Cerebellar nuclear complex (tissue), 1 donor: ENCODE measurements around the gene GEMIN5.
"Not testable (repeated sequence)": the region's sequence is repeated elsewhere in the genome, so short reads cannot be mapped to it uniquely, and the experiment has no call there.

Experiments
- DNase-seq, 2 experiments: peaks; one replicate each; lab custom pipeline; 2025; lab: John Stamatoyannopoulos, UW

The GEMIN5 gene

GRCh38 chr5:154937718-154938466, at the start of gene GEMIN5:
GEMIN5 (minus strand) TSS chr5:154938211; CDS start chr5:154938133, 78 bp downstream.
- peak in 1 of 2 experiments; percentile 49 for DNase-seq

GRCh38 chr5:154986151-154986550, 48.1 kb upstream of the GEMIN5 start:
- no peak for DNase-seq

GRCh38 chr5:154984946-154985516, 47.0 kb upstream of the GEMIN5 start:
- no peak for DNase-seq

GRCh38 chr5:154978294-154978693, 40.3 kb upstream of the GEMIN5 start:
- not testable (repeated sequence) for DNase-seq

- DNase-seq = no peak
Observed at GRCh38 chr5:154977409-154977808, 39.4 kb upstream of the GEMIN5 start.

GRCh38 chr5:154976082-154976481, 38.1 kb upstream of the GEMIN5 start:
- not testable (repeated sequence) for DNase-seq

- no peak for DNase-seq
Observed at GRCh38 chr5:154972476-154973080, 34.6 kb upstream of the GEMIN5 start.

GRCh38 chr5:154971501-154971900, 33.5 kb upstream of the GEMIN5 start:
- DNase-seq = no peak

- DNase-seq = no peak
Observed at GRCh38 chr5:154970759-154971158, 32.7 kb upstream of the GEMIN5 start.

- no peak for DNase-seq
Observed at GRCh38 chr5:154968953-154969352, 30.9 kb upstream of the GEMIN5 start.

GRCh38 chr5:154967421-154968024, 29.5 kb upstream of the GEMIN5 start:
- no peak for DNase-seq

GRCh38 chr5:154966874-154967273, 28.9 kb upstream of the GEMIN5 start:
- no peak for DNase-seq

- DNase-seq = no peak
Observed at GRCh38 chr5:154966081-154966841, 28.2 kb upstream of the GEMIN5 start.

- no peak for DNase-seq
Observed at GRCh38 chr5:154962494-154962893, 24.5 kb upstream of the GEMIN5 start.

- no peak for DNase-seq
Observed at GRCh38 chr5:154956712-154957111, 18.7 kb upstream of the GEMIN5 start.

- DNase-seq = no peak
Observed at GRCh38 chr5:154949781-154950180, 11.8 kb upstream of the GEMIN5 start.

GRCh38 chr5:154948313-154948712, 10.3 kb upstream of the GEMIN5 start:
- DNase-seq = no peak

- no peak for DNase-seq
Observed at GRCh38 chr5:154947778-154948177, 9.8 kb upstream of the GEMIN5 start.

- DNase-seq = no peak
Observed at GRCh38 chr5:154945695-154946301, 7.8 kb upstream of the GEMIN5 start.

- DNase-seq = no peak
Observed at GRCh38 chr5:154944716-154945115, 6.7 kb upstream of the GEMIN5 start.

- no peak for DNase-seq
Observed at GRCh38 chr5:154943527-154943926, 5.5 kb upstream of the GEMIN5 start.
